Measurements from ENCODE around the gene LYRM4. TPM values are rescaled to one million over a fixed set of nuclear protein-coding genes. Genes with fewer than 3 reads are reported as not detected.

LYRM4 gene
- polyA plus RNA-seq, 1 donor from 2014 or later, result 29.3 TPM

DNA sequence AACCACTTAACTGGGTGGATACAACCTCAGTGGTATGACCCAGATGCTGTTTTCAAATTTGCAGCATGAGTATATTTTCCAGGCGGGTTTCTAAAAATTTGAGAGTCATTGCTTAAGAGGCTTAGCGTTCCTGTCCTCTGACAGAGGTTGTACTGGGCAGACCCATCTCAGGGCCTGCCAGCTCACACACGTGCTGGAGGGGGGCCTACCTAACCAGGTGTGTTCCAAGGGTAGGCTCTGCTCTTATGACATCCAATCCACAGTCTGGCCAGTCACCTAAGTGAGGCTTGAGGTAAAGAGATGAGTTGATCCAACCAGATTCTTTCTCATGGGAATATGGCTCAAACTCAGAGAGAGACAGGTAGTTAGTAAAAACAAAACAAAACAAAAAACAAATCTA is 1.3 kb downstream of the LYRM4 start:
- peak overlapping the region; percentile 87 for H3K4me2 ChIP-seq (ENCODE audit: low read length)
- no peaks in the 10 kb centered on the region for H3K27me3 ChIP-seq (ENCODE audit: insufficient read depth, low read depth, low read length)
- no peak overlapping the region for H3K27ac ChIP-seq (ENCODE audit: low read length)
- H3K36me3 ChIP-seq (ENCODE audit: insufficient read depth, low read length), result no peaks in the 10 kb centered on the region
- no peaks in the 10 kb centered on the region for H4K20me1 ChIP-seq (ENCODE audit: insufficient read depth)
- H3K4me3 ChIP-seq (ENCODE audit: low read length), result peak overlapping the region; percentile 87
- no peaks in the 10 kb centered on the region for H3F3A ChIP-seq (ENCODE audit: insufficient read depth, low read length, poor library complexity, severe bottlenecking)
- no peaks in the 10 kb centered on the region for H3K9me3 ChIP-seq (ENCODE audit: low read length)
- peaks cover 33% of the 10 kb centered on the region for H3K79me2 ChIP-seq (replicated peaks; ENCODE audit: insufficient read depth, low read length)
- no peak overlapping the region for H3K9ac ChIP-seq (ENCODE audit: low read length)
- no peaks in the 10 kb centered on the region for H3K9me2 ChIP-seq (ENCODE audit: insufficient read depth, low read length)
- TF ChIP-seq SMC3 (conservative IDR thresholded peaks at IDR 0.05; ENCODE audit: poor library complexity) (no peak), EP300 (conservative IDR thresholded peaks at IDR 0.05; ENCODE audit: poor library complexity, severe bottlenecking) (no peak), RAD21 (conservative IDR thresholded peaks at IDR 0.05) (no peak), TAF1 (IDR thresholded peaks at IDR 0.05; ENCODE audit: low read depth) (no peak), MXI1 (conservative IDR thresholded peaks at IDR 0.05; ENCODE audit: poor library complexity, severe bottlenecking) (no peak), POLR2AphosphoS5 (IDR thresholded peaks at IDR 0.05) (no peak), EZH2 (IDR thresholded peaks at IDR 0.05; ENCODE audit: borderline replicate concordance, insufficient read depth, low read length, poor library complexity, severe bottlenecking) (no peak)
- TF ChIP-seq, protein P1, sequence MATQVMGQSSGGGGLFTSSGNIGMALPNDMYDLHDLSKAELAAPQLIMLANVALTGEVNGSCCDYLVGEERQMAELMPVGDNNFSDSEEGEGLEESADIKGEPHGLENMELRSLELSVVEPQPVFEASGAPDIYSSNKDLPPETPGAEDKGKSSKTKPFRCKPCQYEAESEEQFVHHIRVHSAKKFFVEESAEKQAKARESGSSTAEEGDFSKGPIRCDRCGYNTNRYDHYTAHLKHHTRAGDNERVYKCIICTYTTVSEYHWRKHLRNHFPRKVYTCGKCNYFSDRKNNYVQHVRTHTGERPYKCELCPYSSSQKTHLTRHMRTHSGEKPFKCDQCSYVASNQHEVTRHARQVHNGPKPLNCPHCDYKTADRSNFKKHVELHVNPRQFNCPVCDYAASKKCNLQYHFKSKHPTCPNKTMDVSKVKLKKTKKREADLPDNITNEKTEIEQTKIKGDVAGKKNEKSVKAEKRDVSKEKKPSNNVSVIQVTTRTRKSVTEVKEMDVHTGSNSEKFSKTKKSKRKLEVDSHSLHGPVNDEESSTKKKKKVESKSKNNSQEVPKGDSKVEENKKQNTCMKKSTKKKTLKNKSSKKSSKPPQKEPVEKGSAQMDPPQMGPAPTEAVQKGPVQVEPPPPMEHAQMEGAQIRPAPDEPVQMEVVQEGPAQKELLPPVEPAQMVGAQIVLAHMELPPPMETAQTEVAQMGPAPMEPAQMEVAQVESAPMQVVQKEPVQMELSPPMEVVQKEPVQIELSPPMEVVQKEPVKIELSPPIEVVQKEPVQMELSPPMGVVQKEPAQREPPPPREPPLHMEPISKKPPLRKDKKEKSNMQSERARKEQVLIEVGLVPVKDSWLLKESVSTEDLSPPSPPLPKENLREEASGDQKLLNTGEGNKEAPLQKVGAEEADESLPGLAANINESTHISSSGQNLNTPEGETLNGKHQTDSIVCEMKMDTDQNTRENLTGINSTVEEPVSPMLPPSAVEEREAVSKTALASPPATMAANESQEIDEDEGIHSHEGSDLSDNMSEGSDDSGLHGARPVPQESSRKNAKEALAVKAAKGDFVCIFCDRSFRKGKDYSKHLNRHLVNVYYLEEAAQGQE (IDR thresholded peaks at IDR 0.05; ENCODE audit: borderline replicate concordance), result no peak
- TF ChIP-seq, protein P2, sequence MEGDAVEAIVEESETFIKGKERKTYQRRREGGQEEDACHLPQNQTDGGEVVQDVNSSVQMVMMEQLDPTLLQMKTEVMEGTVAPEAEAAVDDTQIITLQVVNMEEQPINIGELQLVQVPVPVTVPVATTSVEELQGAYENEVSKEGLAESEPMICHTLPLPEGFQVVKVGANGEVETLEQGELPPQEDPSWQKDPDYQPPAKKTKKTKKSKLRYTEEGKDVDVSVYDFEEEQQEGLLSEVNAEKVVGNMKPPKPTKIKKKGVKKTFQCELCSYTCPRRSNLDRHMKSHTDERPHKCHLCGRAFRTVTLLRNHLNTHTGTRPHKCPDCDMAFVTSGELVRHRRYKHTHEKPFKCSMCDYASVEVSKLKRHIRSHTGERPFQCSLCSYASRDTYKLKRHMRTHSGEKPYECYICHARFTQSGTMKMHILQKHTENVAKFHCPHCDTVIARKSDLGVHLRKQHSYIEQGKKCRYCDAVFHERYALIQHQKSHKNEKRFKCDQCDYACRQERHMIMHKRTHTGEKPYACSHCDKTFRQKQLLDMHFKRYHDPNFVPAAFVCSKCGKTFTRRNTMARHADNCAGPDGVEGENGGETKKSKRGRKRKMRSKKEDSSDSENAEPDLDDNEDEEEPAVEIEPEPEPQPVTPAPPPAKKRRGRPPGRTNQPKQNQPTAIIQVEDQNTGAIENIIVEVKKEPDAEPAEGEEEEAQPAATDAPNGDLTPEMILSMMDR (IDR thresholded peaks at IDR 0.05; ENCODE audit: poor library complexity, severe bottlenecking), result no peak
- no peak overlapping the region for H2AFZ ChIP-seq (ENCODE audit: low read depth, low read length)

DNA sequence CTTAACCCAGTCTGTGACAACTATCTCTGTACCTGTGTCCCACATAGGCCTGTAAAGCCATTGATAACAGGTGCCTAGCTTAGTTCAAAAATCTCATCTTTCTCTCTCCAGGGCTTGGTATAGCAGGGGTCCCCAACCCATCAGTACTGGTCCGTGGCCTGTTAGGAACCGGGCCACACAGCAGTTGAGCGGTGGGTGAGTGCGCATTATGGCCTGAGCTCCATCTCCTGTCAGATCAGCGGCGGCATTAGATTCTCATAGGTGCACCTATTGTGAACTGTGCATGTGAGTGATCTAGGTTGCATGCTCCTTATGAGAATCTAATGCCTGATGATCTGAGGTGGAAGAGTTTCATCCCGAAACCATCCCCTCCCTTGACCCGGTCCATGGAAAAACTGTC is 3.4 kb downstream of the LYRM4 start:
- Histone ChIP-seq H3K9ac (ENCODE audit: low read length) (no peak overlapping the region), H3K9me3 (ENCODE audit: low read length) (no peaks in the 10 kb centered on the region), H3K4me2 (ENCODE audit: low read length) (no peak overlapping the region), H3F3A (ENCODE audit: insufficient read depth, low read length, poor library complexity, severe bottlenecking) (no peaks in the 10 kb centered on the region), H4K20me1 (ENCODE audit: insufficient read depth) (no peaks in the 10 kb centered on the region), H2AFZ (ENCODE audit: low read depth, low read length) (no peak overlapping the region), H3K4me3 (ENCODE audit: low read length) (no peak overlapping the region), H3K27ac (ENCODE audit: low read length) (no peak overlapping the region), H3K79me2 (replicated peaks; ENCODE audit: insufficient read depth, low read length) (peaks cover 15% of the 10 kb centered on the region), H3K36me3 (ENCODE audit: insufficient read depth, low read length) (no peaks in the 10 kb centered on the region), H3K9me2 (ENCODE audit: insufficient read depth, low read length) (no peaks in the 10 kb centered on the region), H3K27me3 (ENCODE audit: insufficient read depth, low read depth, low read length) (no peaks in the 10 kb centered on the region)
- TF ChIP-seq, protein P2 (IDR thresholded peaks at IDR 0.05; ENCODE audit: poor library complexity, severe bottlenecking), result no peak
- TF ChIP-seq MXI1 (conservative IDR thresholded peaks at IDR 0.05; ENCODE audit: poor library complexity, severe bottlenecking) (no peak), EP300 (conservative IDR thresholded peaks at IDR 0.05; ENCODE audit: poor library complexity, severe bottlenecking) (no peak), RAD21 (conservative IDR thresholded peaks at IDR 0.05) (no peak), EZH2 (IDR thresholded peaks at IDR 0.05; ENCODE audit: borderline replicate concordance, insufficient read depth, low read length, poor library complexity, severe bottlenecking) (no peak), TAF1 (IDR thresholded peaks at IDR 0.05; ENCODE audit: low read depth) (no peak), POLR2AphosphoS5 (IDR thresholded peaks at IDR 0.05) (no peak), SMC3 (conservative IDR thresholded peaks at IDR 0.05; ENCODE audit: poor library complexity) (no peak)
- TF ChIP-seq, protein P1 (IDR thresholded peaks at IDR 0.05; ENCODE audit: borderline replicate concordance), result no peak

Measured in neural cell (in vitro differentiated cells).